Liver (tissue), 3 donors: ENCODE data around the gene SRGAP1.

ENCODE experiments used
- HNF4A ChIP-seq, 2 donors: conservative IDR thresholded peaks; 2 replicates each; pipeline ENCODE4 v1.6.1; 2016; ENCODE audit warnings: antibody characterized with exemption in 2 of 2, mild to moderate bottlenecking in 2 of 2
- TF ChIP-seq, protein P1 (sequence below): fragments of 150-350 bp; IDR thresholded peaks from 2 replicates; pipeline ENCODE4 v1.5.1; 2017; ENCODE audit warnings: improper control_type of control experiment, low read depth, low read length; ENCODE audit not compliant: missing input control
- TF ChIP-seq, protein P2 (sequence below): IDR thresholded peaks from 2 replicates; pipeline ENCODE4 v1.6.1; 2016; ENCODE audit warnings: antibody characterized with exemption
- donor health status: healthy.
- donor health status: healthy.

- TF ChIP-seq, protein P1, sequence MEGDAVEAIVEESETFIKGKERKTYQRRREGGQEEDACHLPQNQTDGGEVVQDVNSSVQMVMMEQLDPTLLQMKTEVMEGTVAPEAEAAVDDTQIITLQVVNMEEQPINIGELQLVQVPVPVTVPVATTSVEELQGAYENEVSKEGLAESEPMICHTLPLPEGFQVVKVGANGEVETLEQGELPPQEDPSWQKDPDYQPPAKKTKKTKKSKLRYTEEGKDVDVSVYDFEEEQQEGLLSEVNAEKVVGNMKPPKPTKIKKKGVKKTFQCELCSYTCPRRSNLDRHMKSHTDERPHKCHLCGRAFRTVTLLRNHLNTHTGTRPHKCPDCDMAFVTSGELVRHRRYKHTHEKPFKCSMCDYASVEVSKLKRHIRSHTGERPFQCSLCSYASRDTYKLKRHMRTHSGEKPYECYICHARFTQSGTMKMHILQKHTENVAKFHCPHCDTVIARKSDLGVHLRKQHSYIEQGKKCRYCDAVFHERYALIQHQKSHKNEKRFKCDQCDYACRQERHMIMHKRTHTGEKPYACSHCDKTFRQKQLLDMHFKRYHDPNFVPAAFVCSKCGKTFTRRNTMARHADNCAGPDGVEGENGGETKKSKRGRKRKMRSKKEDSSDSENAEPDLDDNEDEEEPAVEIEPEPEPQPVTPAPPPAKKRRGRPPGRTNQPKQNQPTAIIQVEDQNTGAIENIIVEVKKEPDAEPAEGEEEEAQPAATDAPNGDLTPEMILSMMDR: no peak
- TF ChIP-seq, protein P2, sequence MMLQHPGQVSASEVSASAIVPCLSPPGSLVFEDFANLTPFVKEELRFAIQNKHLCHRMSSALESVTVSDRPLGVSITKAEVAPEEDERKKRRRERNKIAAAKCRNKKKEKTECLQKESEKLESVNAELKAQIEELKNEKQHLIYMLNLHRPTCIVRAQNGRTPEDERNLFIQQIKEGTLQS: no peak
- no peak for TF ChIP-seq HNF4A (conservative IDR thresholded peaks at IDR 0.05)
Measured at GRCh38 chr12:63935361-63935760, 90.9 kb downstream of the SRGAP1 start.
